Panc1 (cell line): ENCODE data around the gene BRAF. TPM values are rescaled to one million over a fixed set of nuclear protein-coding genes. Genes with fewer than 3 reads are reported as not detected.
A peak's percentile ranks its signal among the peaks of the same experiment; 100 is the strongest.

Experiments
- ATAC-seq: fragments of 200-7000 bp; cut with Tn5 transposase; 2 replicates; pipeline ENCODE4 v1.9.1; 2020; ENCODE audit warnings: mild to moderate bottlenecking, moderate library complexity
- BruUV-seq: library from RNA; stranded (reverse); fragments of 400-500 nt; replicated peaks from 2 replicates; lab custom pipeline; 2021; lab: Mats Ljungman, UMichigan
- CTCF ChIA-PET: fragments of 300-600 bp; sonication (Branson Sonifier 250); formaldehyde crosslinking; loops from one replicate; lab custom pipeline; 2022; ENCODE audit warnings: antibody characterized with exemption; lab: Charles Lee
- POLR2A ChIA-PET: fragments of 300-600 bp; sonication (Branson Sonifier 250); formaldehyde crosslinking; loops from one replicate; lab custom pipeline; 2022; ENCODE audit warnings: antibody characterized with exemption; lab: Charles Lee
- DNase-seq: peaks from one replicate; pipeline ENCODE4 v3.0.0-alpha.2; 2010; ENCODE audit warnings: low read depth, low spot score
- H3K27ac ChIP-seq: 2 replicates; pipeline ENCODE4 v1.5.1; 2011; ENCODE audit warnings: mild to moderate bottlenecking, low read length, inconsistent platforms
- H3K27me3 ChIP-seq: fragments of 200-500 bp; sonication (Bioruptor generic); 2 replicates; pipeline ENCODE4 v1.6.0; 2014; ENCODE audit warnings: low read length, inconsistent platforms; ENCODE audit not compliant: control insufficient read depth, insufficient read depth
- H3K36me3 ChIP-seq: fragments of 200-500 bp; sonication (Bioruptor generic); 2 replicates; pipeline ENCODE4 v1.5.1; 2014; ENCODE audit warnings: inconsistent platforms, mild to moderate bottlenecking, low read length, moderate library complexity; ENCODE audit not compliant: control insufficient read depth, insufficient read depth
- H3K4me1 ChIP-seq: 2 replicates; pipeline ENCODE4 v1.5.1; 2011; ENCODE audit warnings: inconsistent platforms, mild to moderate bottlenecking, low read length, moderate library complexity; ENCODE audit not compliant: control insufficient read depth, insufficient read depth
- H3K4me3 ChIP-seq, 2 experiments: 2 replicates each; pipeline ENCODE4 v1.5.1; 2011 to 2012; ENCODE audit warnings: low read depth in 2 of 2, low read length in 2 of 2, mild to moderate bottlenecking in 2 of 2, inconsistent platforms in 1 of 2, moderate library complexity in 1 of 2
- H3K9me3 ChIP-seq: fragments of 200-500 bp; sonication (Bioruptor generic); 2 replicates; pipeline ENCODE4 v1.5.1; 2014; ENCODE audit warnings: low read depth, mild to moderate bottlenecking, inconsistent platforms, low read length, moderate library complexity; ENCODE audit not compliant: control insufficient read depth, insufficient read depth
- CTCF ChIP-seq: fragments of 450-650 bp; IDR thresholded peaks from 2 replicates; pipeline ENCODE4 v1.5.1; 2017; ENCODE audit warnings: mild to moderate bottlenecking
- POLR2AphosphoS5 ChIP-seq: IDR thresholded peaks from 2 replicates; pipeline ENCODE4 v1.6.1; 2012; ENCODE audit warnings: mild to moderate bottlenecking, low read depth, low read length, moderate library complexity
- REST ChIP-seq, 2 experiments: IDR thresholded peaks; 2 replicates each; pipeline ENCODE4 v1.6.1; 2011 to 2012; ENCODE audit warnings: low read depth in 2 of 2, control low read depth in 1 of 2, low read length in 1 of 2, mild to moderate bottlenecking in 1 of 2, moderate library complexity in 1 of 2; ENCODE audit not compliant: insufficient read depth in 1 of 2
- SIN3A ChIP-seq: IDR thresholded peaks from 2 replicates; pipeline ENCODE4 v1.6.1; 2012; ENCODE audit warnings: low read depth, mild to moderate bottlenecking, low read length, moderate library complexity, borderline replicate concordance; ENCODE audit not compliant: insufficient read depth
- TCF7L2 ChIP-seq: IDR thresholded peaks from 2 replicates; pipeline ENCODE4 v1.6.1; 2011; ENCODE audit warnings: mild to moderate bottlenecking, low read depth, low read length, inconsistent platforms
- in situ Hi-C: cut with HindIII; loops from 2 replicates; pipeline ENCODE4 v1.10.0; 2016; ENCODE audit warnings: low sequenced_read_pairs, low pct_unique_long_range_greater_than_20kb
- intact Hi-C: fragments of 100-400 bp; cut with micrococcal nuclease; formaldehyde crosslinking; loops from one replicate; pipeline ENCODE4 v1.10.0; 2022; ENCODE audit not compliant: unreplicated experiment
- total RNA-seq: library from RNA; stranded (reverse); gene quantifications from one replicate; pipeline ENCODE4 v1.2.1, GENCODE V29; 2021; ENCODE audit not compliant: unreplicated experiment

The BRAF gene
- total RNA-seq, 1 experiment from 2014 or later: 26.3 TPM

- TF ChIP-seq POLR2AphosphoS5 (no peak), TCF7L2 (no peak), SIN3A (no peak), CTCF (no peak), REST (IDR thresholded peaks at IDR 0.05; ENCODE audit: insufficient read depth in 1 of 2, low read depth in 2 of 2, low read length in 1 of 2) (no peak)
- DNase-seq (no peak), ATAC-seq (no peak)
- in situ Hi-C loops (no loop called here), intact Hi-C loops (no loop called here)
- BruUV-seq: no TSS peak
- no peaks in the 10 kb centered on the region for H3K4me1 ChIP-seq
- H3K36me3 ChIP-seq: no peaks in the 10 kb centered on the region
- POLR2A ChIA-PET: no interaction called here
- no peak overlapping the region for H3K4me3 ChIP-seq
- CTCF ChIA-PET: no interaction called here
- H3K27ac ChIP-seq: no peak overlapping the region
- H3K27me3 ChIP-seq: no peaks in the 10 kb centered on the region
- no peaks in the 10 kb centered on the region for H3K9me3 ChIP-seq
Observed at GRCh38 chr7:140732416-140732815, 192.3 kb downstream of the BRAF start.

- peak; percentile 52; the same call in 1 of the 2 replicates for TF ChIP-seq CTCF
- no peak for TF ChIP-seq SIN3A
- TF ChIP-seq TCF7L2: no peak
- no peak for TF ChIP-seq REST (IDR thresholded peaks at IDR 0.05; ENCODE audit: insufficient read depth in 1 of 2, low read depth in 2 of 2, low read length in 1 of 2)
- no peaks in the 10 kb centered on the region for H3K27me3 ChIP-seq
- peaks cover 2% of the 10 kb centered on the region for H3K36me3 ChIP-seq
- no peaks in the 10 kb centered on the region for H3K9me3 ChIP-seq
- DNase-seq (no peak), ATAC-seq (no peak; the same call in 1 of the 2 replicates)
- no peak overlapping the region for H3K27ac ChIP-seq
- in situ Hi-C loops: no loop called here
- CTCF ChIA-PET: interaction anchor here (0.5 to 1.2 kb wide), 3 partner anchors 13 to 257 kb away, joined by 3 to 10 read pairs (median 7); no protein-coding TSS in a partner anchor
- POLR2A ChIA-PET: interaction anchor here (0.6 to 0.7 kb wide), 2 partner anchors 13 to 282 kb away, joined by 3 to 5 read pairs; no protein-coding TSS in a partner anchor
- BruUV-seq: no TSS peak
- H3K4me1 ChIP-seq: no peaks in the 10 kb centered on the region
- no peak overlapping the region for H3K4me3 ChIP-seq
- intact Hi-C loops: no loop called here
Observed at GRCh38 chr7:140726281-140726680, 198.4 kb downstream of the BRAF start.
